ENCODE measurements around the gene IL6R. TPM values are rescaled to one million over a fixed set of nuclear protein-coding genes. Genes with fewer than 3 reads are reported as not detected.

IL6R gene
- total and polyA plus RNA-seq, 2 donors (not counting 1 experiment from before 2014, with no cell fraction given), result 3.5 to 5.3 TPM

DNA sequence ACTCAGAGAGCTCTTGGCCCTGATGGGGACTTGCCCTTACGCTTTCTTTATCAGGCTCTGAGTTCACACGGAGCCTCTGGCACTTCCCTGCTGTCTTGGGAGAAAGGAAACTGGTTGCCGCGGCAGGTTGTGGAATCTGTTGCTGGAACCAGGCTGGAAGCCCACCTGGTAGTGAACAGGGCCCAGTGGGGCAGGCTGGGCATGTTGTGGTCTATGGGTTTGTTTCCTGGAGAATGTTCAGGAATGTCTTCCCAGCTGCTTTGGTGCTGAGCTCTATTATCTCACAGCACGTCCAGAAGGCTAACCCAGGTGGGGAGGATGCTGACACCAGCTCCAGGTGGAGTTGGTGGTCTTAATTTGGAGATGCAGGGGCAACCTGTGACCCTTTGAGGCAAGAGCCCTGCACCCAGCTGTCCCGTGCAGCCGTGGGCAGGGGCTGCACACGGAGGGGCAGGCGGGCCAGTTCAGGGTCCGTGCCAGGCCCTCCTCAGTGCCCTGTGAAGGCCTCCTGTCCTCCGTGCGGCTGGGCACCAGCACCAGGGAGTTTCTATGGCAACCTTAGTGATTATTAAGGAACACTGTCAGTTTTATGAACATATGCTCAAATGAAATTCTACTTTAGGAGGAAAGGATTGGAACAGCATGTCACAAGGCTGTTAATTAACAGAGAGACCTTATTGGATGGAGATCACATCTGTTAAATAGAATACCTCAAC is 63.5 kb downstream of the IL6R start:
- Histone ChIP-seq H2AFZ (ENCODE audit: insufficient read depth, low read depth, low read length, poor library complexity, severe bottlenecking) (no peak overlapping the region), H3K4me3 (ENCODE audit: control extremely low read depth in 1 of 5, extremely low read depth in 1 of 5, insufficient read depth in 1 of 5, low read depth in 2 of 5, low read length in 4 of 5) (no peak overlapping the region), H3K9me3 (ENCODE audit: control extremely low read depth in 1 of 3, control insufficient read depth in 2 of 3, insufficient read depth in 1 of 3, low read length in 2 of 3) (no peaks in the 10 kb centered on the region), H3K4me1 (ENCODE audit: control insufficient read depth in 2 of 2, insufficient read depth in 2 of 2, low read length in 2 of 2) (peaks cover 0 to 5% of the 10 kb centered on the region in 2 donors), H3K79me2 (ENCODE audit: control insufficient read depth, insufficient read depth, low read length) (no peaks in the 10 kb centered on the region), H3K36me3 (replicated peaks in 1 of 2; ENCODE audit: control extremely low read depth in 1 of 2, control insufficient read depth in 1 of 2, extremely low read depth in 1 of 2, insufficient read depth in 2 of 2, low read length in 1 of 2) (no peaks in the 10 kb centered on the region), H3K9ac (ENCODE audit: low read length) (no peak overlapping the region), H3K4me2 (replicated peaks; ENCODE audit: low read depth, low read length, poor library complexity, severe bottlenecking) (no peak overlapping the region), H3K27ac (ENCODE audit: low read length in 2 of 2) (no peak overlapping the region), H4K20me1 (ENCODE audit: control insufficient read depth, insufficient read depth, low read length, poor library complexity, severe bottlenecking) (no peaks in the 10 kb centered on the region), H3K27me3 (replicated peaks in 1 of 4; ENCODE audit: control extremely low read depth in 1 of 4, control insufficient read depth in 3 of 4, insufficient read depth in 4 of 4, low read length in 3 of 4) (no peaks in the 10 kb centered on the region)
- ATAC-seq (ENCODE audit: low read depth), result no peak
- WGBS (ENCODE audit: insufficient coverage), result 97% methylated on average over 10 of the region's 12 CpGs
- ChIA-PET CTCF (interaction anchor here (0.9 to 2.7 kb wide), 3 partner anchors 11 to 63 kb away, joined by 3 to 7 read pairs (median 6); partner anchors contain the start of gene IL6R), POLR2A (no interaction called here)
- Mint-ChIP-seq H3K4me3 (no peak overlapping the region), H3K9me3 (ENCODE audit: insufficient read depth) (no peaks in the 10 kb centered on the region), H3K27ac (no peak overlapping the region), H3K27me3 (no peaks in the 10 kb centered on the region), H3K4me1 (peaks cover 15% of the 10 kb centered on the region)
- intact Hi-C loops (cut with micrococcal nuclease), result no loop called here
- no peak for DNase-seq
- no peak for TF ChIP-seq EZH2 (IDR thresholded peaks at IDR 0.05; ENCODE audit: borderline replicate concordance, insufficient read depth, low read depth, low read length, poor library complexity, severe bottlenecking)
- TF ChIP-seq, protein P1, sequence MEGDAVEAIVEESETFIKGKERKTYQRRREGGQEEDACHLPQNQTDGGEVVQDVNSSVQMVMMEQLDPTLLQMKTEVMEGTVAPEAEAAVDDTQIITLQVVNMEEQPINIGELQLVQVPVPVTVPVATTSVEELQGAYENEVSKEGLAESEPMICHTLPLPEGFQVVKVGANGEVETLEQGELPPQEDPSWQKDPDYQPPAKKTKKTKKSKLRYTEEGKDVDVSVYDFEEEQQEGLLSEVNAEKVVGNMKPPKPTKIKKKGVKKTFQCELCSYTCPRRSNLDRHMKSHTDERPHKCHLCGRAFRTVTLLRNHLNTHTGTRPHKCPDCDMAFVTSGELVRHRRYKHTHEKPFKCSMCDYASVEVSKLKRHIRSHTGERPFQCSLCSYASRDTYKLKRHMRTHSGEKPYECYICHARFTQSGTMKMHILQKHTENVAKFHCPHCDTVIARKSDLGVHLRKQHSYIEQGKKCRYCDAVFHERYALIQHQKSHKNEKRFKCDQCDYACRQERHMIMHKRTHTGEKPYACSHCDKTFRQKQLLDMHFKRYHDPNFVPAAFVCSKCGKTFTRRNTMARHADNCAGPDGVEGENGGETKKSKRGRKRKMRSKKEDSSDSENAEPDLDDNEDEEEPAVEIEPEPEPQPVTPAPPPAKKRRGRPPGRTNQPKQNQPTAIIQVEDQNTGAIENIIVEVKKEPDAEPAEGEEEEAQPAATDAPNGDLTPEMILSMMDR (IDR thresholded peaks at IDR 0.05), result no peak

DNA sequence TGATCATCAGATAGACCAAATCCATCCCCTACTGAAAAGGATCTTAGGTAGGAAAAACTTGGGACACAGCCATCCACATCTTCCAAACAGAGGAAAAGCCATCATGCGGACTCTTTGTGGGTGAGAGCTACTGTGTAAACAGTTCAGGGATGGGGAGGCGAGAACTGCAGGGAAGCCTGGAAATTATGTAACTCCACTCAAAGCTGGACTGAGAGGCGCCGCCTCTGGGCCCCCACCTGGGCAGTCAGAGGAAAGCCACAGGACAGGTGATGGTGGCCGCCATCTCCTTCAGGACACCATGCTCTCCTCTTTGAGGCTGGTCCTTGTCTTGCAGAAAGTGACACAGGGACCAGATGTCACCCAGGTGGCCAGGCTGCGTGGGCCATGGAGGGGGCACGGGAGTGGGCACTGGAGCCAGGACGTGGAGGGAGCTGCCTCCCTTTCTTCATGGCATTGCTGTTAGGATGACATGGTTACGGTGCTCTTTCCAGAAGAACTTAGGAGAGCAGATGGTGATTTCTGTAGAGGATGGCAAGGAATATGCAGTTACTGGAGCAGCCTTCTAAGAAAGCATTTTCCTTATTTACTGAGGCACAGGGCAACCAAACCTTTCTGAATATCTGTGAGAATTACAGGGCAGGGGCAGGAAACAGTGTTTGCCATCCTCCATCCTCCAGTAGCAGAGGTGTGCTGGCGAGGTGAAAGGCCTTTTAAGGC is 64.9 kb downstream of the IL6R start:
- WGBS (ENCODE audit: insufficient coverage), result 97% methylated on average over 7 of the region's 10 CpGs
- Mint-ChIP-seq H3K4me3 (no peak overlapping the region), H3K4me1 (peaks cover 15% of the 10 kb centered on the region), H3K9me3 (ENCODE audit: insufficient read depth) (no peaks in the 10 kb centered on the region), H3K27me3 (no peaks in the 10 kb centered on the region), H3K27ac (no peak overlapping the region)
- ATAC-seq (ENCODE audit: low read depth), result no peak
- no peak for DNase-seq
- no peak overlapping the region for H2AFZ ChIP-seq (ENCODE audit: insufficient read depth, low read depth, low read length, poor library complexity, severe bottlenecking)
- H3K79me2 ChIP-seq (ENCODE audit: control insufficient read depth, insufficient read depth, low read length), result no peaks in the 10 kb centered on the region
- H3K36me3 ChIP-seq (replicated peaks in 1 of 2; ENCODE audit: control extremely low read depth in 1 of 2, control insufficient read depth in 1 of 2, extremely low read depth in 1 of 2, insufficient read depth in 2 of 2, low read length in 1 of 2), result no peaks in the 10 kb centered on the region
- H3K9me3 ChIP-seq (ENCODE audit: control extremely low read depth in 1 of 3, control insufficient read depth in 2 of 3, insufficient read depth in 1 of 3, low read length in 2 of 3), result no peaks in the 10 kb centered on the region
- peaks cover 0 to 12% of the 10 kb centered on the region in 2 donors for H3K4me1 ChIP-seq (ENCODE audit: control insufficient read depth in 2 of 2, insufficient read depth in 2 of 2, low read length in 2 of 2)
- no peak overlapping the region for H3K27ac ChIP-seq (ENCODE audit: low read length in 2 of 2)
- no peaks in the 10 kb centered on the region for H4K20me1 ChIP-seq (ENCODE audit: control insufficient read depth, insufficient read depth, low read length, poor library complexity, severe bottlenecking)
- H3K9ac ChIP-seq (ENCODE audit: low read length), result no peak overlapping the region
- H3K4me2 ChIP-seq (replicated peaks; ENCODE audit: low read depth, low read length, poor library complexity, severe bottlenecking), result no peak overlapping the region
- ChIA-PET CTCF (interaction anchor here (1.1 kb wide), 1 partner anchor 77 kb away, joined by 3 read pairs; no protein-coding TSS in a partner anchor), POLR2A (no interaction called here)
- intact Hi-C loops (cut with micrococcal nuclease), result no loop called here
- H3K27me3 ChIP-seq (replicated peaks in 1 of 4; ENCODE audit: control extremely low read depth in 1 of 4, control insufficient read depth in 3 of 4, insufficient read depth in 4 of 4, low read length in 3 of 4), result no peaks in the 10 kb centered on the region
- TF ChIP-seq EZH2 (IDR thresholded peaks at IDR 0.05; ENCODE audit: borderline replicate concordance, insufficient read depth, low read depth, low read length, poor library complexity, severe bottlenecking), result no peak
- TF ChIP-seq, protein P1 (IDR thresholded peaks at IDR 0.05), result no peak
- no peak overlapping the region for H3K4me3 ChIP-seq (ENCODE audit: control extremely low read depth in 1 of 5, extremely low read depth in 1 of 5, insufficient read depth in 1 of 5, low read depth in 2 of 5, low read length in 4 of 5)

Data from B cell (primary cell).